Measurements from ENCODE around the gene LIMCH1.

LIMCH1 gene

DNA sequence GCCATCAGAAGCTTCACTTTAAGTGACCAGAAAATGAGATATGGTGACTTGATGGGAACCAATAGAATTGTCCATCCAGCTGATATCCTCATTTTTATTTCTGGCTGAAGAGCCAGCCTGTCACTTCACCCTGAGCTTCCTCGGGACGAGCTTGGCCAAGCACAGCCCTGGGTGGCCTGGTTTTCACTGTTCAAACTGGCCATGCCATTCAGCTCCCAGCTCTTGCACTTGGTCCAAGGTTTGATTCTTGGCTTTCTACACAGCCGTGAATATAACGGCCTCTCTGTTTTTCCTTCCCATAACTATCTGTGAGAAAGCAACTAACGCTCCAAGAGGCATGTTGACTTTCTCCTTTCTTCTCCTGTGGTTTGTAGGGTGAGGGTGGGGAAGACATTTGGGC, 71.9 kb downstream of the LIMCH1 start:
- H3K4me2 ChIP-seq (ENCODE audit: low read length), result no peak overlapping the region
- peaks cover 19% of the 10 kb centered on the region; the same call in 1 of the 2 replicates for H3K27me3 ChIP-seq (ENCODE audit: low read depth, low read length)
- no peak overlapping the region for H3K27ac ChIP-seq (ENCODE audit: low read length)
- TF ChIP-seq CTCF (IDR thresholded peaks at IDR 0.05; ENCODE audit: low read depth, low read length), result no peak
- no peaks in the 10 kb centered on the region for H3K4me1 ChIP-seq (ENCODE audit: low read length)
- H2AFZ ChIP-seq (ENCODE audit: low read depth, low read length), result no peak overlapping the region
- no peaks in the 10 kb centered on the region for H4K20me1 ChIP-seq (ENCODE audit: insufficient read depth, low read length)
- H3K9ac ChIP-seq (ENCODE audit: low read length), result no peak overlapping the region
- no peaks in the 10 kb centered on the region for H3K9me3 ChIP-seq (ENCODE audit: insufficient read depth, low read length)
- H3K36me3 ChIP-seq (replicated peaks; ENCODE audit: low read depth, low read length), result no peaks in the 10 kb centered on the region
- no peaks in the 10 kb centered on the region for H3K79me2 ChIP-seq (ENCODE audit: low read length)
- H3K4me3 ChIP-seq (ENCODE audit: low read length), result no peak overlapping the region

- H3K9me3 ChIP-seq (ENCODE audit: insufficient read depth, low read length), result no peaks in the 10 kb centered on the region
- no peak overlapping the region for H3K9ac ChIP-seq (ENCODE audit: low read length)
- H4K20me1 ChIP-seq (ENCODE audit: insufficient read depth, low read length), result no peaks in the 10 kb centered on the region
- TF ChIP-seq CTCF (IDR thresholded peaks at IDR 0.05; ENCODE audit: low read depth, low read length), result no peak
- no peak for TF ChIP-seq EZH2phosphoT487 (IDR thresholded peaks at IDR 0.05; ENCODE audit: low read depth)
- H3K79me2 ChIP-seq (ENCODE audit: low read length), result no peaks in the 10 kb centered on the region
- no peak overlapping the region for H3K4me3 ChIP-seq (ENCODE audit: low read length)
- H3K27me3 ChIP-seq (ENCODE audit: low read depth, low read length), result peaks cover 23% of the 10 kb centered on the region; the same call in 1 of the 2 replicates
- no peak overlapping the region for H3K4me2 ChIP-seq (ENCODE audit: low read length)
- H2AFZ ChIP-seq (ENCODE audit: low read depth, low read length), result no peak overlapping the region
- no peaks in the 10 kb centered on the region for H3K4me1 ChIP-seq (ENCODE audit: low read length)
- no peaks in the 10 kb centered on the region for H3K36me3 ChIP-seq (replicated peaks; ENCODE audit: low read depth, low read length)
- H3K27ac ChIP-seq (ENCODE audit: low read length), result no peak overlapping the region
Measured at GRCh38 chr4:41610474-41610873, 72.5 kb downstream of the LIMCH1 start.

GRCh38 chr4:41611124-41611838, 73.3 kb downstream of the LIMCH1 start:
- TF ChIP-seq EZH2phosphoT487 (IDR thresholded peaks at IDR 0.05; ENCODE audit: low read depth) (no peak), CTCF (IDR thresholded peaks at IDR 0.05; ENCODE audit: low read depth, low read length) (no peak)
- H3K36me3 ChIP-seq (replicated peaks; ENCODE audit: low read depth, low read length), result no peaks in the 10 kb centered on the region

GRCh38 chr4:41611881-41612871, 74.2 kb downstream of the LIMCH1 start:
- H3K9ac ChIP-seq (ENCODE audit: low read length), result no peak overlapping the region
- H3K4me2 ChIP-seq (ENCODE audit: low read length), result no peak overlapping the region
- no peak overlapping the region for H3K27ac ChIP-seq (ENCODE audit: low read length)
- H3K4me1 ChIP-seq (ENCODE audit: low read length), result no peaks in the 10 kb centered on the region
- peaks cover 28% of the 10 kb centered on the region; the same call in 1 of the 2 replicates for H3K27me3 ChIP-seq (ENCODE audit: low read depth, low read length)
- H3K9me3 ChIP-seq (ENCODE audit: insufficient read depth, low read length), result no peaks in the 10 kb centered on the region
- no peak for TF ChIP-seq EZH2phosphoT487 (IDR thresholded peaks at IDR 0.05; ENCODE audit: low read depth)
- TF ChIP-seq CTCF (IDR thresholded peaks at IDR 0.05; ENCODE audit: low read depth, low read length), result no peak
- no peaks in the 10 kb centered on the region for H3K79me2 ChIP-seq (ENCODE audit: low read length)
- H3K4me3 ChIP-seq (ENCODE audit: low read length), result no peak overlapping the region
- no peaks in the 10 kb centered on the region for H3K36me3 ChIP-seq (replicated peaks; ENCODE audit: low read depth, low read length)
- no peak overlapping the region for H2AFZ ChIP-seq (ENCODE audit: low read depth, low read length)
- H4K20me1 ChIP-seq (ENCODE audit: insufficient read depth, low read length), result no peaks in the 10 kb centered on the region

More at GRCh38 chr4:41611124-41611838, 73.3 kb downstream of the LIMCH1 start:
- Histone ChIP-seq H3K4me2 (ENCODE audit: low read length) (no peak overlapping the region), H3K4me1 (ENCODE audit: low read length) (no peaks in the 10 kb centered on the region), H3K9me3 (ENCODE audit: insufficient read depth, low read length) (no peaks in the 10 kb centered on the region), H2AFZ (ENCODE audit: low read depth, low read length) (no peak overlapping the region), H3K4me3 (ENCODE audit: low read length) (no peak overlapping the region), H3K79me2 (ENCODE audit: low read length) (no peaks in the 10 kb centered on the region), H3K27me3 (ENCODE audit: low read depth, low read length) (peaks cover 28% of the 10 kb centered on the region; the same call in 1 of the 2 replicates), H4K20me1 (ENCODE audit: insufficient read depth, low read length) (no peaks in the 10 kb centered on the region), H3K27ac (ENCODE audit: low read length) (no peak overlapping the region), H3K9ac (ENCODE audit: low read length) (no peak overlapping the region)
